ENCODE results near the gene PROCA1. TPM values are rescaled to one million over a fixed set of nuclear protein-coding genes. Genes with fewer than 3 reads are reported as not detected.

PROCA1 gene
- total and polyA plus RNA-seq, 9 of the 15 experiments (the other 6 are each of a cell fraction or from before 2014, with no cell fraction given): 0.78 to 16.2 (median 5.6) TPM

DNA sequence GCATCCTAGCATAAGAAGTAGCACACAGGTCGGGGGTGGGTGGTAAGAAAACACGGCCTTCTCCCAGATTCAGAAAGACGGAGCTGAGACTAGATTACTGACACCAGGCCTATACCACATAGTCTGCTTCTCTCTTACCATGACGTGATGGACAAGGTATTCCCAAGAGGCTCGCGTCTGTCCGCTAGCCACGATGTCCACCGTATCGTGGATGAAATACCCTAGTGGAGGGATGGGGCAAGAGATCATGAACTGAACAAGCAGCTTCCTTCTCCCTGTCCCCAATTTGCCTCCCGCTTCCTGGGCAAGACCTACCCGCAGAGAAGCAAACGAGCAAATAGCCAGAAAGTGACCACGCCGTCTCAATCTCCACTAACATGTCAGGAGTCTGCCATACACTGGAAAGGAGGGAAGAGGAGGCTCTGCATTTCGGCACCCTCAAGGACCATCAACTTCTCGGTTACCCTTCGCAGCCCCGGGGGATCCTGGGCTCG is 13.5 kb upstream of the PROCA1 start (continued):
- TF ChIP-seq, protein P1, sequence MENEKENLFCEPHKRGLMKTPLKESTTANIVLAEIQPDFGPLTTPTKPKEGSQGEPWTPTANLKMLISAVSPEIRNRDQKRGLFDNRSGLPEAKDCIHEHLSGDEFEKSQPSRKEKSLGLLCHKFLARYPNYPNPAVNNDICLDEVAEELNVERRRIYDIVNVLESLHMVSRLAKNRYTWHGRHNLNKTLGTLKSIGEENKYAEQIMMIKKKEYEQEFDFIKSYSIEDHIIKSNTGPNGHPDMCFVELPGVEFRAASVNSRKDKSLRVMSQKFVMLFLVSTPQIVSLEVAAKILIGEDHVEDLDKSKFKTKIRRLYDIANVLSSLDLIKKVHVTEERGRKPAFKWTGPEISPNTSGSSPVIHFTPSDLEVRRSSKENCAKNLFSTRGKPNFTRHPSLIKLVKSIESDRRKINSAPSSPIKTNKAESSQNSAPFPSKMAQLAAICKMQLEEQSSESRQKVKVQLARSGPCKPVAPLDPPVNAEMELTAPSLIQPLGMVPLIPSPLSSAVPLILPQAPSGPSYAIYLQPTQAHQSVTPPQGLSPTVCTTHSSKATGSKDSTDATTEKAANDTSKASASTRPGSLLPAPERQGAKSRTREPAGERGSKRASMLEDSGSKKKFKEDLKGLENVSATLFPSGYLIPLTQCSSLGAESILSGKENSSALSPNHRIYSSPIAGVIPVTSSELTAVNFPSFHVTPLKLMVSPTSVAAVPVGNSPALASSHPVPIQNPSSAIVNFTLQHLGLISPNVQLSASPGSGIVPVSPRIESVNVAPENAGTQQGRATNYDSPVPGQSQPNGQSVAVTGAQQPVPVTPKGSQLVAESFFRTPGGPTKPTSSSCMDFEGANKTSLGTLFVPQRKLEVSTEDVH (IDR thresholded peaks at IDR 0.05; ENCODE audit: low read depth, partially characterized antibody): peak; percentile 55
- TF ChIP-seq ZNF316 (IDR thresholded peaks at IDR 0.05): no peak
- TF ChIP-seq YY1 (IDR thresholded peaks at IDR 0.05; ENCODE audit: borderline replicate concordance in 1 of 3, control insufficient read depth in 1 of 3, extremely low read depth in 1 of 3, insufficient read depth in 3 of 3, insufficient read length in 1 of 3, insufficient replicate concordance in 2 of 3, low read depth in 1 of 3, low read length in 2 of 3): no peak
- peak; percentile 50; the same call in 1 of the 2 replicates for TF ChIP-seq ZSCAN29 (IDR thresholded peaks at IDR 0.05)
- no peak; the same call in 1 of the 2 replicates for TF ChIP-seq RAD51 (IDR thresholded peaks at IDR 0.05; ENCODE audit: borderline replicate concordance, low read depth)
- no peak for TF ChIP-seq ZNF347 (CRISPR knock-in tag; IDR thresholded peaks at IDR 0.05; ENCODE audit: low read depth)
- no peak for TF ChIP-seq NCOA1 (IDR thresholded peaks at IDR 0.05; ENCODE audit: low read depth)
- TF ChIP-seq DLX4 (CRISPR knock-in tag; IDR thresholded peaks at IDR 0.05): no peak
- no peak for TF ChIP-seq PRPF4 (IDR thresholded peaks at IDR 0.05; ENCODE audit: insufficient read depth, low read depth, low read length, poor library complexity, severe bottlenecking)
- no peak for TF ChIP-seq EWSR1 (IDR thresholded peaks at IDR 0.05; ENCODE audit: borderline replicate concordance, low read depth, partially characterized antibody)
- TF ChIP-seq RBBP5 (IDR thresholded peaks at IDR 0.05; ENCODE audit: borderline replicate concordance, insufficient read depth, low read length, poor library complexity, severe bottlenecking): peak; percentile 40
- TF ChIP-seq ZNF586 (CRISPR knock-in tag; conservative IDR thresholded peaks at IDR 0.05): no peak
- no peak for TF ChIP-seq ZNF778 (CRISPR knock-in tag; IDR thresholded peaks at IDR 0.05)
- no peak for TF ChIP-seq CLOCK (CRISPR knock-in tag; IDR thresholded peaks at IDR 0.05; ENCODE audit: borderline replicate concordance)
- TF ChIP-seq ZNF133 (CRISPR knock-in tag; IDR thresholded peaks at IDR 0.05): no peak
- TF ChIP-seq ZBTB34 (CRISPR knock-in tag; IDR thresholded peaks at IDR 0.05): no peak
- no peak for TF ChIP-seq JUND (IDR thresholded peaks at IDR 0.05; ENCODE audit: borderline replicate concordance, low read depth, low read length)
- peak; percentile 31; the same call in 1 of the 3 replicates for TF ChIP-seq JUND (tag; IDR thresholded peaks at IDR 0.05; ENCODE audit: borderline replicate concordance, low read depth, low read length)
- no peak for TF ChIP-seq FOS (IDR thresholded peaks at IDR 0.05; ENCODE audit: extremely low read depth, insufficient read length)
- no peak for TF ChIP-seq POU5F1 (IDR thresholded peaks at IDR 0.05; ENCODE audit: borderline replicate concordance, low read depth, low read length, partially characterized antibody)
